Measurements from ENCODE around the gene CPSF4L. TPM values are rescaled to one million over a fixed set of nuclear protein-coding genes. Genes with fewer than 3 reads are reported as not detected.
A peak's percentile ranks its signal among the peaks of the same experiment; 100 is the strongest.

Gene CPSF4L
- total and polyA plus RNA-seq, 2 of the 13 experiments (the other 11 are each of a cell fraction or from before 2014, with no cell fraction given): 0.73 to 1.6 TPM

DNA sequence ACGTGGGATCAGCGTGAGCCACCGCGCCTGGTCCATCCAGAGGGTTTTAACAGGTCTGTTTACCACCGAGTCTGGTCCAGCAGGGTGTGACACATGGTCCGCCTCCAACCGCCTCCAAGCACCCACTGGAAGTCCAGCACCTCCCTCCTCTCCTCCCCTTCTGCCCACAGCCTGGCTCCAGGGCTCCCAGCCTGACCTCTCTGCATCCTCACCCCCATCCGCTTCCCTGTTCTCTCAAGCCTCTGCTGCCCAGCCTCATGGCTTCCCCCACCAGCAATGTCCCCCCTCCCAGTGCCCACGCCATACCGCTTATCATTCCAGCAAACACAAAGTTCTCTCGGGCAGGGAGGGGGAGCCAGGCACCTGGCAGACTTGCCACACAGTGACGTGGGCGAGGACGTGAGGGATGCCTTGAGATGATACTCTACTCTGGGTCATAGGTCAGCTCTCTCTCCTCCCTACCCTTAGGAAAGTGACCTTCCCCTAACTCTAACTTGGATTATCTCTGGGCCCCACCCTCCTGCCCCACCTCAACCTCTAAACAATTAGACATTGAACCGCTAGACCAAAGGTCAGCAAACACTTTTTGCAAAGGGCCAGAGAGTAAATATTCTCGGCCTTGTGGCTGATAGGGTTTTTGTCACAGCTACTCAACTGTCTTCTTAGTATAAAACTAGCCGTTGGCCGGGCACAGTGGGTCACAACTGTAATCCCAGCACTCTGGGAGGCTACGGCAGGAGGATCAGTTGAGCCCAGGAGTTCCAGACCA is 27.0 kb upstream of the CPSF4L start (continued):
- TF ChIP-seq, protein P1, sequence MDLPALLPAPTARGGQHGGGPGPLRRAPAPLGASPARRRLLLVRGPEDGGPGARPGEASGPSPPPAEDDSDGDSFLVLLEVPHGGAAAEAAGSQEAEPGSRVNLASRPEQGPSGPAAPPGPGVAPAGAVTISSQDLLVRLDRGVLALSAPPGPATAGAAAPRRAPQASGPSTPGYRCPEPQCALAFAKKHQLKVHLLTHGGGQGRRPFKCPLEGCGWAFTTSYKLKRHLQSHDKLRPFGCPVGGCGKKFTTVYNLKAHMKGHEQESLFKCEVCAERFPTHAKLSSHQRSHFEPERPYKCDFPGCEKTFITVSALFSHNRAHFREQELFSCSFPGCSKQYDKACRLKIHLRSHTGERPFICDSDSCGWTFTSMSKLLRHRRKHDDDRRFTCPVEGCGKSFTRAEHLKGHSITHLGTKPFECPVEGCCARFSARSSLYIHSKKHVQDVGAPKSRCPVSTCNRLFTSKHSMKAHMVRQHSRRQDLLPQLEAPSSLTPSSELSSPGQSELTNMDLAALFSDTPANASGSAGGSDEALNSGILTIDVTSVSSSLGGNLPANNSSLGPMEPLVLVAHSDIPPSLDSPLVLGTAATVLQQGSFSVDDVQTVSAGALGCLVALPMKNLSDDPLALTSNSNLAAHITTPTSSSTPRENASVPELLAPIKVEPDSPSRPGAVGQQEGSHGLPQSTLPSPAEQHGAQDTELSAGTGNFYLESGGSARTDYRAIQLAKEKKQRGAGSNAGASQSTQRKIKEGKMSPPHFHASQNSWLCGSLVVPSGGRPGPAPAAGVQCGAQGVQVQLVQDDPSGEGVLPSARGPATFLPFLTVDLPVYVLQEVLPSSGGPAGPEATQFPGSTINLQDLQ (CRISPR knock-in tag; IDR thresholded peaks at IDR 0.05): no peak
- TF ChIP-seq HMGXB4 (CRISPR knock-in tag; IDR thresholded peaks at IDR 0.05; ENCODE audit: borderline replicate concordance in 1 of 2, low read depth in 1 of 2) (peak in 1 of 2 experiments; percentile 82; a peak in 1 of 4 replicates), KDM5A (IDR thresholded peaks at IDR 0.05; ENCODE audit: borderline replicate concordance, low read length) (peak; percentile 35; the same call in 1 of the 2 replicates), SRSF4 (IDR thresholded peaks at IDR 0.05; ENCODE audit: low read depth, low read length, poor library complexity, severe bottlenecking) (no peak), ZUFSP (CRISPR knock-in tag; IDR thresholded peaks at IDR 0.05; ENCODE audit: borderline replicate concordance) (no peak), ZNF713 (CRISPR knock-in tag; IDR thresholded peaks at IDR 0.05) (no peak), ZNF260 (CRISPR knock-in tag; IDR thresholded peaks at IDR 0.05; ENCODE audit: borderline replicate concordance, low read depth) (no peak), ZNF30 (CRISPR knock-in tag; IDR thresholded peaks at IDR 0.05) (no peak), JDP2 (CRISPR knock-in tag; IDR thresholded peaks at IDR 0.05; ENCODE audit: borderline replicate concordance) (no peak; the same call in 1 of the 2 replicates), TBL1XR1 (IDR thresholded peaks at IDR 0.05; ENCODE audit: borderline replicate concordance, low read length, partially characterized antibody) (peak; percentile 72)
- TF ChIP-seq, protein P2, sequence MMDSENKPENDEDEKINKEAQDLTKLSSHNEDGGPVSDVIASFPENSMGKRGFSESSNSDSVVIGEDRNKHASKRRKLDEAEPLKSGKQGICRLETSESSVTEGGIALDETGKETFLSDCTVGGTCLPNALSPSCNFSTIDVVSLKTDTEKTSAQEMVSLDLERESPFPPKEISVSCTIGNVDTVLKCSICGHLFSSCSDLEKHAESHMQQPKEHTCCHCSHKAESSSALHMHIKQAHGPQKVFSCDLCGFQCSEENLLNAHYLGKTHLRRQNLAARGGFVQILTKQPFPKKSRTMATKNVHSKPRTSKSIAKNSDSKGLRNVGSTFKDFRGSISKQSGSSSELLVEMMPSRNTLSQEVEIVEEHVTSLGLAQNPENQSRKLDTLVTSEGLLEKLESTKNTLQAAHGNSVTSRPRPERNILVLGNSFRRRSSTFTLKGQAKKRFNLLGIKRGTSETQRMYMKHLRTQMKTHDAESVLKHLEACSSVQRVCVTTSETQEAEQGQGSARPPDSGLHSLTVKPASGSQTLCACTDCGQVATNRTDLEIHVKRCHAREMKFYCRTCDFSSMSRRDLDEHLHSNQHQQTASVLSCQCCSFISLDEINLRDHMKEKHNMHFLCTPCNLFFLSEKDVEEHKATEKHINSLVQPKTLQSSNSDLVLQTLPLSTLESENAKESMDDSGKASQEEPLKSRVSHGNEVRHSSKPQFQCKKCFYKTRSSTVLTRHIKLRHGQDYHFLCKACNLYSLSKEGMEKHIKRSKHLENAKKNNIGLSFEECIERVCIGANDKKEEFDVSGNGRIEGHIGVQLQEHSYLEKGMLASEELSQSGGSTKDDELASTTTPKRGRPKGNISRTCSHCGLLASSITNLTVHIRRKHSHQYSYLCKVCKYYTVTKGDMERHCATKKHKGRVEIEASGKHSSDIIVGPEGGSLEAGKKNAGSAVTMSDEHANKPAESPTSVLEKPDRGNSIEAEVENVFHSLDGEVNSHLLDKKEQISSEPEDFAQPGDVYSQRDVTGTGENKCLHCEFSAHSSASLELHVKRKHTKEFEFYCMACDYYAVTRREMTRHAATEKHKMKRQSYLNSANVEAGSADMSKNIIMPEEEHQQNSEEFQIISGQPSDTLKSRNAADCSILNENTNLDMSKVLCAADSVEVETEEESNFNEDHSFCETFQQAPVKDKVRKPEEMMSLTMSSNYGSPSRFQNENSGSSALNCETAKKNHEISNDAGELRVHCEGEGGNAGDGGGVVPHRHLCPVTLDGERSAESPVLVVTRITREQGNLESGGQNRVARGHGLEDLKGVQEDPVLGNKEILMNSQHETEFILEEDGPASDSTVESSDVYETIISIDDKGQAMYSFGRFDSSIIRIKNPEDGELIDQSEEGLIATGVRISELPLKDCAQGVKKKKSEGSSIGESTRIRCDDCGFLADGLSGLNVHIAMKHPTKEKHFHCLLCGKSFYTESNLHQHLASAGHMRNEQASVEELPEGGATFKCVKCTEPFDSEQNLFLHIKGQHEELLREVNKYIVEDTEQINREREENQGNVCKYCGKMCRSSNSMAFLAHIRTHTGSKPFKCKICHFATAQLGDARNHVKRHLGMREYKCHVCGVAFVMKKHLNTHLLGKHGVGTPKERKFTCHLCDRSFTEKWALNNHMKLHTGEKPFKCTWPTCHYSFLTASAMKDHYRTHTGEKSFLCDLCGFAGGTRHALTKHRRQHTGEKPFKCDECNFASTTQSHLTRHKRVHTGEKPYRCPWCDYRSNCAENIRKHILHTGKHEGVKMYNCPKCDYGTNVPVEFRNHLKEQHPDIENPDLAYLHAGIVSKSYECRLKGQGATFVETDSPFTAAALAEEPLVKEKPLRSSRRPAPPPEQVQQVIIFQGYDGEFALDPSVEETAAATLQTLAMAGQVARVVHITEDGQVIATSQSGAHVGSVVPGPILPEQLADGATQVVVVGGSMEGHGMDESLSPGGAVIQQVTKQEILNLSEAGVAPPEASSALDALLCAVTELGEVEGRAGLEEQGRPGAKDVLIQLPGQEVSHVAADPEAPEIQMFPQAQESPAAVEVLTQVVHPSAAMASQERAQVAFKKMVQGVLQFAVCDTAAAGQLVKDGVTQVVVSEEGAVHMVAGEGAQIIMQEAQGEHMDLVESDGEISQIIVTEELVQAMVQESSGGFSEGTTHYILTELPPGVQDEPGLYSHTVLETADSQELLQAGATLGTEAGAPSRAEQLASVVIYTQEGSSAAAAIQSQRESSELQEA (CRISPR knock-in tag; IDR thresholded peaks at IDR 0.05; ENCODE audit: not compliant biosample characterization): peak; percentile 82

Measured in HepG2 (cell line).